NCI-H226 (cell line): ENCODE results near the gene BCAS3.

Experiments used
- DNase-seq: peaks from one replicate; pipeline ENCODE4 v3.0.0-alpha.2; 2015

Gene BCAS3

DNA sequence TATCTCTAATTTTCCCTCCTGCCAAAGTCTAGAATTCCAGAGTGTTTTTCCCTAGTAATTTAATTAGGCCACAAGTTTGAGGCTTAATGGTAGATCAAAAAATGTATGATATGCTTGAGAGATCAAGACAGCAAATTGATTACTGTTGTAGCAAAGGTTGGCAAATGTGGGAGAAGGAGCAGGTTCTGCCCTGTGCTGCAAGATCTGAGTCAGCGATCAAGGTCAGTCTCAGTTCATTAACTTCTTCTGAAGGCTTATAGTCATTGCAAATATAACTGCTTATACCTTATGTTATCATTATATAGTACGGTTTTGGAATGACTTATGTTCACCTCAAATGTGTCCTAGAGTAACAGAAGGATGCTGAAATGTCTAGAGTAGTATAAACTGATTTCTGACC is 490.9 kb downstream of the BCAS3 start:
- peak; percentile 7 for DNase-seq

- DNase-seq = no peak
Observed at GRCh38 chr17:61174310-61174709, 496.7 kb downstream of the BCAS3 start.

- no peak for DNase-seq
Observed at GRCh38 chr17:61175298-61176142, 497.9 kb downstream of the BCAS3 start.

GRCh38 chr17:61177351-61177750 is 499.7 kb downstream of the BCAS3 start:
- no peak for DNase-seq

- no peak for DNase-seq
Observed at GRCh38 chr17:61178284-61178683, 500.6 kb downstream of the BCAS3 start.

DNA sequence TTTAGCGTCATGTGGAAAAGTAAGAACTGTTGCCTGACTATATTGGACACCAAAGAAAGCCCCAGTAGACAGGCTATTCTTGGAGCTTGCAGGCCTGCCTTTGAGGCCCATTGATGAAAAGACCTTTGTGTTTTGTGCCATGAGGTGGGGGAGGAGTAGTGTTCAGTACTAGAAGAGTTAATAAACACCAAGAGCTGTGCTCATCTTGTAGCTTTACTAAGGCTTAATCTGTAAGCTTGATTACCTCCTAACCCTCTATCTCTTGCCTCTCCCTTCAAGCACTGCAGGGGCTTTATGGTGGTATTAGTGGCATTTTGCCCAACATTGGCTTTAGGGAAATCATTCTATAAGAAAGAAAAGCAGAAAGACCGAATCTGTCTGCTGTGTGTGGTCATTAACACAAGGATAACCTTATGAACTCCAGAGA is 501.7 kb downstream of the BCAS3 start:
- no peak for DNase-seq

DNA sequence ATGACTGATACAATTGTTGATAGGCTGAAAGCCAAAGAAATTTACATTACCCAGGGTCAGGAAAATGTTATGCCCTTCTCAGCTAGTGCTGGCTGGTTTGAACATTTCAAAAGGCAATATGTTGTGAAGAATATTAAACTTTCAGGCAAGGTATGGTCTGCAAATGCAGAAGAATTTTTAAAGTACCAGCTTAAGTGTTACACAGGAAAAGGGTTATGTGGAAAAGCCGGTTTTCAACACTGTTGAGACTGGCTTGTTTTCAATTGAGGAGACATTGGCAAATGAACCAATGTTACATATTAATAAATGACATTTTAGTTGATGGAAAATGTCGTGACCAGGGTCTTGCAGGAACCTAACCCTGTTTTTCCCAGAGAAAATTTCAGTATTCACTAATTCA is 506.1 kb downstream of the BCAS3 start:
- no peak for DNase-seq

- DNase-seq = no peak
Observed at GRCh38 chr17:61185385-61185784, 507.7 kb downstream of the BCAS3 start.

- DNase-seq = no peak
Observed at GRCh38 chr17:61187038-61187437, 509.4 kb downstream of the BCAS3 start.

DNA sequence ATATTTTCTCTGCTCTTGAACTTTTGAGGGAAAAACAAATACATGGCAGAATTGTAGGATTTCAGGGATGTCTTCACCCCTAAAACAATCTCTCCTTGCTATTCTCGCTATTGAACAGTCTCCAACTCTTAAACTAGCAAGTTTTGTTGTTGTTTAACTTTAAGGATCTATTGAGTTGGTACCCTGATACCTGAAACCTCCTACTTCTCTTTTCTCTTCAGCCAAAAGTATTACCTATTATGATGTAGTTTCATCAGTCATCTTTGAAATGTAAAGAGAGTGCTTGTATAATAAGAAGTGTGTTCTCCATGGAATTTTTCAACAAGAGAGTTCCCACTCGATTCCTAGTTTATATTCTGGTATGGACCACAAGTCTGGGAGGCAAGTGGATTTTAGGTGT is 510.4 kb downstream of the BCAS3 start:
- no peak for DNase-seq

DNA sequence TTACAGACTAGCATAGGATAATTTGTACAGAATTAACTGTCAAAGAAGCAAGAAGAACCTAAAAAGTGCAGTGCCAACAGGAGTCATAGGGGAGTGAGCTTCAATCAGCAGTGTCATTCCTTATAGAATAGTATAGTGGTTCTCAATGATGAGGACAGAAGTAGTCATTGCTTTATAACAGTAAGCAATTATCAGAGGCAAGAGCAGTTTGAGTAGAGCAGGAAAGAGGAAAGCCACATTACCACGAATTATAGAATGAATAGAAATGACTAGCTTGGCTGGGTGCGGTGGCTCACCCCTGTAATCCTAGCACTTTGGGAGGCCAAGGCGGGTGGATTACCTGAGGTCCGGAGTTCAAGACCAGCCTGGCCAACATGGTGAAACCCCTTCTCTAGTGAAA is 512.3 kb downstream of the BCAS3 start:
- no peak for DNase-seq

- DNase-seq = no peak
Observed at GRCh38 chr17:61196302-61196704, 518.7 kb downstream of the BCAS3 start.

DNA sequence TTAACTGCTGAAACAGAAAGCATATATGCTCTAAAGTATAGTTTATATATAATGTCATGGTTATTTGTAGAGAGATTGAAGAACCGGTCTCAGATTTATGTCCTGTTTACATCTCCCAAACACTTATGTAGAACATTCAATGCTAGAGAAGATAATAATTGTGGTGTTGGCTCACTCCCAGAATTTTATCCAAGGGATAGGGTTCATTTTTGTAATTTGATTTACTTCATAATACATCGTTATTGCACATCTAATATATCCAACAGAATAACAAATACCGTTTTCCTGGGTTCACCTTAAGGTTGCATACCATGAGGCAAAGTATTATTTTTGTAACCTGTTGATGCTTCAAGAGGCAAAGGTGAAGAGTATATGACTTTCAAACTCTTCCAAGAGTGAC is 519.1 kb downstream of the BCAS3 start:
- no peak for DNase-seq

DNA sequence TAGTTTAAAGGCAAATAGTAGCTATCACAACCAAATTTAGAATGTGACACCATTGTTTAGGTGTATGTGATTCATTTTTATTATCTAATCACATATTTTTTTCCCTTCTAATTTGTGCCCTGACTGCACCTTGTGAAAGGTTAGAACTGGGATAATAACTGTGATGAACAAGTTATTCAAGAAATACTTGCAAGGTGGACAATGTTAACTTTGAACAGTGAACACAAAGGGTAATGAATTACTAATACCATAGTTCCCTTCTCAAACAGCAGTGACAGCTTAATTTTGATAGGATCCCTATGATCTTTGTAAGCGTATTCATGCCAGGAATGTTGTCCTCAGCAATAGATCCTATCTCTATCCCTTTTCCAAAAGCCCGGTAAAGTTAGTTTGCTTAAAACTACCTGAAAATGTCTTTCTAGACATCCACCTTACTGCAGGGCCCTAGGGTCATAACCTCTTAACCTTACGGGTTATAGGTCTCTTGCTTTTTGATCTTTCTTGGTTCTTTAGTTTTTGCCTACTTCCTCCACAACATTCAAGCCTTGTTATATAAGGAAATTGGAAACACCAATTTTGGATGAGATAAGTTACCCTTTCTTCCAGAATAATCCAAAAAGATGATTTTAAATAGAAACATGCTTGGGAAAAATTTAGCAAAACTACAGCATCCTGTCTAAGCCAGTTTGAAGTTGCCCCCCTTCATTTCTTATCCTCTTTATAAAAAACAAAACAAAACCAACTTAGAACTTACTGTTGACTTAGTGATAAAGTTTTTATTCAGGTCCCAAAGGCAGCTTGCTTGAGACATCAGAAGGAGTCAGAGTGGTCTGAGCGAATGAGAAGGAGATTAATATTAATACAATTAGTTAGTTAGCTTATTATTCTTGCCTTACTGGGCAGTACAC is 522.0 kb downstream of the BCAS3 start:
- no peak for DNase-seq

DNA sequence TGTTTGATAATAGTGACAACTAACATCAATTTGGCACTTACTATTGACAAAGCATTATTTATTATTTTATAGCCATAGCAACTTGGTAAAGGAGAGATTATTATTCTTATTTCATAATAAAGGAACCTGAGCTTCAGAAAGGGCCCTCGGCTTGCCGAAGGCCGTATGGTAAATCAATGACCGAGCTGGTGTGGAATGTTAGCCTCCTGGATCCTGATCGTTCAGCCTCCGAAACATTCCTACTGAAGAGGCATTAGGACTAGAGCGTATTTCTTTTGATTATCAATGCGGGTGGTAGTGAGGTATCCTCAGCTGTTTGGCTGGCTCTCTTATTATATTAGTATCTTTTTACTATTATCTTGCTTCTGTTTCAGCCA is 522.7 kb downstream of the BCAS3 start:
- DNase-seq = no peak

DNA sequence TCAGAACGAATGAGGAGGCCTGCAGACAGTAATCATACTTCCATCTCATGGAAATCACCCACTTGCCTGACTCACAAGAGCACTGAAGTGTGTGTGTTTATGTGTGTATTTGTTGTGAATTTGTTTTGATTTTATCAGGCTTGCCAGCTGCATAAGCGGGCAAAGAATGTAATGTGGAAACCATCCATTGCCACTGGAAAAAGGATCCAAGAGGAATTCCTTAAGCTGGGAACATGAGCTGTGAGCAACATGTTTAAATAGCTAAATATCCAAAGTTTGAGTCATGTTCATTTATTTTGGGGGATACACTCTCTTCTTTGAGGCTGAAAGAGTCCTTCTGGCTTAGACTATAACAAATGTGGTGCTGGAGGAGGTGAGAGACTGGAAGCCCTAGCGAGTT is 523.6 kb downstream of the BCAS3 start:
- DNase-seq = peak; percentile 83

DNA sequence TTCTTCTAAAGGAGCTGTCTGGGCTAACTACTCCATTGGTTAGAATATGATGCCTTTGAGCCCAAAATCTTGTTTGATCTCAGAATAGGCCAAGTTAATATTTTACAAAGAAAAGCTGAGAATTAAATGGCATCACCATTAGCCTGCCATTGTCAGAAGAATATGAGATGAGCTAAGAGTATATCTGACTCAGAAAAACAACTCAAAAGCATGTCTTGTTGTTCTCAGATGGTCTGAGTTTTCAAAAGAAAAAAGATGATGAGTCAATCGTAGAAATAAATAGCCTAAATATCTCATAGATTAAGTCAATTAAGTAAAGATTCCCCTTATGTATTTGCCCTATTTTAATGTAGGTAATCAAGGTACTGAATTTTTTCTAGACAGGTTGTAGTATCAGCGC is 524.9 kb downstream of the BCAS3 start:
- DNase-seq = no peak

DNA sequence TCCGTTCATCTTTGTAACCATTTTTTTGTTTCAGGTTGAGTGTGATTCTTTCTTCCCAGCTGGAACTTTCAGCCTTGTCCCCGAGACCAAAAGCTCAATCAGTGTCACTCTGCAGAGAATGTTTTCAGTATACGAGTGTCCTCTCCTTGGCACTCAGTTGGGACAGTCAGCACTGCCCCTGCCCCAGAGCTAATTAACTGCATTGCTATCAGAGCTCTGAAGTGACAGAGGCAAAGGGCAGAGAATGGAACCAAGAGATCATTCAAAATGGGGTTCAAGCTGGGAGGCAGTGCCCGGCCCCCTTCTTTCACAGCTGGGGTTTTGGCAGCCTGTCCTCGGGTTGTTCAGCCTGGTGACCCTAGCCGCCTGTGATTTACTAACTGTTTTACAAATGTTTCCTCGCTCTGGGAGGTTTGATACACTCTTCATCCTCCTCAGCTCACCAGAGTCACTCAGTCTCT is 526.0 kb downstream of the BCAS3 start:
- no peak for DNase-seq

DNA sequence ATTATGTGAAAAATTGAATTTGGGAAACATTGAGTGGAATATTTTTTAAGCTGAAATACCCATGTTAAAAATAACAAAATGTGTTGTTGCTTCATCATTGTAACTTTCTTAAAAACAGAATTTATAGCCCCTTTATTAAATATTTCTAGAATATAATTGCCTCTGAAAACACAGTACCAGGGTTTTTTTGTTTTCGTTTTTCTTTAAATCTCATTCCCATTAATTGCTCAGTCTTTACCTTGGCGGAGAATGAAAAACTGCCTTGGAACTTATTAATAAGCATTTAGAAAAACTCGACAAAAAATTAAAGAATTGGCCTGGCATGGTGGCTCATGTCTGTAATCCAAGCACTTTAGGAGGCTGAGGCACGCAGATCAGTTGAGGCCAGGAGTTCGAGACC is 526.8 kb downstream of the BCAS3 start:
- no peak for DNase-seq

- DNase-seq = no peak
Observed at GRCh38 chr17:61205401-61205800, 527.8 kb downstream of the BCAS3 start.

GRCh38 chr17:61205931-61206330 is 528.3 kb downstream of the BCAS3 start:
- DNase-seq = no peak

DNA sequence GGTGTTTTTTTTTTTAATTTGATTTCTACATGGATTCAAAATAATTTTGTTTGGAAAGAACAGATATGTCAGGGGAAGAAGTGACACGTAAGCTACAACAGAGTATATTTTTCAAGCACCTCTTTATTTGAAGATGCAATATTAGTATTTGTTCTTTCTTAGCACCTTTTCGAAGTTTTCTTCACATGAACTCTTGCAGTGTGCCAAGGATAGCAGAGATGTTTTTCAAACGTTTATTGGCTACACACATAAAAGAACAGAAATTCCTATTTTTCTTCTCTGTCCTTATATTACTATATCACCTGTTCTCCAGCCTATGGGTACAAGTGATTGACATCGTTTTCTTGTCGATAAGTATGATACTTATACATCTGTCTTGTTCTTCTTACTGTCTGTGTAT is 529.3 kb downstream of the BCAS3 start:
- no peak for DNase-seq

- DNase-seq = no peak
Observed at GRCh38 chr17:61208301-61209105, 530.9 kb downstream of the BCAS3 start.
